ENCODE data around the gene BLTP2.
A peak's percentile ranks its signal among the peaks of the same experiment; 100 is the strongest.
"Not testable (repeated sequence)": the region's sequence is repeated elsewhere in the genome, so short reads cannot be mapped to it uniquely, and the experiment has no call there.

Gene BLTP2

DNA sequence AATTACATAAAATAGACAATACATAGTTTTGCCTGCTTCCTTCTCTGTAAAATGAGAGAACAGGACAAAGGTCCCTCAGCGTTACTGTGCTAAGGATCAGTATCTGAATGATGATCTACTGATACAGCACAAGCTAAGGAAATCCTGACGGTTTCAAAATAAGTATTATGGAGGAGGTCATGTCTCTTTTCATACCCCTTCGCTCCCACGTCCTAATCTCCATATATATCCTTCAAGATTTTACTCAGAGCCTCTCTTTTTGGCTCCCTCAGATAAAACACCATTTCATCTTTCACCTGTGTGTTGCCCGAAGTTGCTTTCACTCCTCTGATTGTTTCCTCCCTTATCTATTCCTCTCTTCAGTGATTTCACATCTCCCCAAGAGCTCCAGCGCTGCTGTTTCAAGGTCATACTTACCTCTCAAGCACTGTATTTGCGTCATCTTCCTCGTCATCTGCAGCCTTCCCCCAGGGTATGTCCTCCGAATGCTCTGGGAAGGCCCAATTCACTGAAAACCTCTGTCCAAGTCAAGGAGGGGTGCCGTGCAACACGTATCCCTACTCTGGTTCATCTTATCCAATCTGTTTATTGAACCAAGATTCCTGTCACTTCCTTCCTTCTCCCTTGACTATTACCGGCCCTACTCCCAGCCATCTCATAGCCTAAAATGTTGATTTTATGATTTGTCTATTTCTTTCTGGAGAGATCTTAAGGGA, 1.2 kb upstream of the BLTP2 start:
- no peak for DNase-seq

DNA sequence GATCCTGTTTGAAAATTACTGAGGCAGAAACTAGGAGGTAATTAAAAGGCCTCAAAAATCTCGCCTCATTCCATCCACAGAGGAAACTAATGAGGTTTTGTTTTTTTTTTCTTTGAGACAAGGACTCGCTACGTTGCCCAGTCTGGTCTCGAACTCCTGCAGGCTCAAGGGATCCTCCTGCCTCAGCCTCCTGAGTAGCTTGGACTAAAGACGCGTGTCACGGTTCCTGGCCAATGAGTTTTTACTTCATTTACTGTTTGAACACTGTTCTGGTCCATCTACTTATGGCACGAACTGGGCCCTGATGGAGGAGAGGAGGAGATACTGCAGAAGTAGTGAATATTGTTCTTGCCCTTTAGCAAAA, 600 bp upstream of the BLTP2 start:
- DNase-seq: peak; percentile 5

DNA sequence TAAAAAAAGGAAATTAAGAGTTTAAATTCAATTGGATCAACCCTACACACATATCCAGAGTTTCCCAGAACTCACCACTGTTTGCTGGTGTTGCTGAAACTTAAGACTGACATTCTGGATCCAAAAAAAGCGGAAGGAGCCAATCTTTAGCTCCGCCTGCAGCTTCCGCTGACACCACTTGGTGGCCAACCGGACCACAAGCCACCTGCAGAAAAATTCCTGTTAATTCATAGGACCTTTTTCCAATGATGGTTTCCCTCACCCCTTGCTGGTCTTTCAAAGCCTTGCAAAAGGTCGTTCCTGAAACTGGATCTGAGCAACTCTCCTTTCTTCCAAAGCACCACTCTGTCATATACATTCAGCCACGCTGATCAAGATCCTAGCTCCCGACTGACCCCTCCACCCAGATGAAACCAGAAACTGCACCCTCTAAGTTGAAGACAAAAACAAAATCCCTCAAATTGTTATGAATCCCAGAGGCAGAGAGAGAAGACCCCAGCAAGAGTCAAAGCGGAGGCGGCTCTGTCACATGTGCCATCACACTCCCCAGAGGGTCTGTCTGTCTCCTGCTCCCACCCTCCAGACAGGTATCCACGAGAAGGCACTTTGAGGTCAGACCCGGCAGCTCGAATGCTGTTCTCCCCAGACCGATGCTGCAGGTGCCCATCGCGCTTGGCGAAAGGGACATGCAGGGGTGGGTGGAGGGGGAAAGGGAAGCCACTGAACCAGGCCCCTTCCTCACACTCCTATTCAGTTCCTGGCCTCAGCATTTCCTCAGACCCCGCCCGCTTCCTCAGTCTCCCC, 773 bp downstream of the BLTP2 start:
- DNase-seq: peak; percentile 78

GRCh38 chr17:28641579-28641978, 3.4 kb downstream of the BLTP2 start:
- no peak for DNase-seq

DNA sequence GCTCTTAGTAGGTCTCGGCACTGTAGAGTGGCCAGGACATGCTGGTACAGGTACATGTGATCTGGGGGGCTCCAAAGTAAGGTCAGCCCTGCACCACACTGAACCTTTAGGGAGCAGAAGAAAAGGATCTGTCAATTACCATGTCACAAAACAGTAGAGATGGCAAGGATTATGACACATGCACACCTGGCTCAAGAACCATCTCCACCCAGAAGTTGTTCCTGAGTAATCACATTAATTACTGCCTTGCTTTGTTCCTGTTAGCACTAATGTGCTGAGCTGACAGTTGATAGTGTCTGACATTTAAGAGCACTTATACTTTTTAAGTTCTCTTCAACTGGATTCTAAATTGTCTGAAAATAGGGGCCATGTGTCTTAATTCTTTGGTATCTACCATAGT, 9.5 kb downstream of the BLTP2 start:
- no peak for DNase-seq

- DNase-seq: no peak
Observed at GRCh38 chr17:28634206-28634865, 10.6 kb downstream of the BLTP2 start.

GRCh38 chr17:28626818-28627217, 18.1 kb downstream of the BLTP2 start:
- no peak for DNase-seq

DNA sequence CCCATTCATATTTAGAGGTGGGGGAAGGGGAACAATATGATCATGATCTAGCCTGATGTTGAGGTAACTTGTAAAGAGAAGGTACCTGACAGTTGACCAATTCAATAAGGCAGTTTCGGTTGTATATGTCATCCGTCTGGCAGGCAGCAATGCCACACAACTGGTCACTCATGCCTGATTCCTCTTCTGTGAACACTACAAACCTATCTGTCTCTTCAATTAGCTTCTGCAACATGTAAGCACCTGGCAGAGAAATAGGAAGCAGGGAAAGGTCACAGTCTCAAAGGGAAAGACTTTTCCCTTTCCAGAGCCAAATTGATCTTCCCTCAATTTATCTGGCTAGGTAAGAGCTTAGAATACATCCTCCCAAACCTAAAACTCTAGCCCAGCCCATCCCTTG, 20.8 kb downstream of the BLTP2 start:
- DNase-seq: no peak

DNA sequence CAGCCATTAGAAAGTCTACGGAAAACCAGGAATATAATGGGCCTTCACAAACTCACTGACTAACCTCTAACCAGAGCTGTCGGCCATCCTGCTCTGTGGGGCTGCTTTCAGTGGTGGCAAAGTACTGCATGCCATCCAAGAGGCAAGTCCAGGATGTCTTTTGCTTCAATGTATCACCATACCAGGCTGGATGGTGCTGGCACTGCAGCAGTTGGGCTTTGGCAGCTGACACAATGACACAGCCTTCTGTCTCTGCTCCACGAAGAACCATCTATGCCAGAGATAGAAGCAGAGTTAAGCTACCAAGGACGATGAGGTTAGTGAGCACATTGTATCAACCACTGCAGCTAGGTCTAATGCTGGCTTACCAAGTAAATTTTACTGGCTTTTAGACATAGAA, 21.3 kb downstream of the BLTP2 start:
- no peak for DNase-seq

GRCh38 chr17:28622186-28622585, 22.8 kb downstream of the BLTP2 start:
- no peak for DNase-seq

DNA sequence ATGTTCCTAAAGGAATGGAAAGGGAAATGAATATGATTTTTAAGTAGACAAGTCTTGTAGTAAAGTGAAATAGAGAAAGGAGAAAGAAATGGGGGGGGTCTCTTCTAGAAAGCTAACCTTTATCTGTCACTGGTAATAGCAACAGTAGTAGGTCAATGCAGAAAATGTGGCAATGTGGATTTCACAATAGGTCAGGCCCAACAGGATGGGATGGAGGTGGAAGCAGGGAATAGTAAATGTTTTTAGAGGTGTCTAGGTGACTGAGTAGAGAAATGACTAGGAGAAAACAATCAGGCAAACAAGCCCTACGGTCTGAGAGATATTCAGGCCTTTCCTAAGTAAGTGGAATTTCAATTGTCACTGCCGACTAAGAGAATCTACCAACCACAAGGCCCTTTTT, 24.9 kb downstream of the BLTP2 start:
- DNase-seq: no peak

DNA sequence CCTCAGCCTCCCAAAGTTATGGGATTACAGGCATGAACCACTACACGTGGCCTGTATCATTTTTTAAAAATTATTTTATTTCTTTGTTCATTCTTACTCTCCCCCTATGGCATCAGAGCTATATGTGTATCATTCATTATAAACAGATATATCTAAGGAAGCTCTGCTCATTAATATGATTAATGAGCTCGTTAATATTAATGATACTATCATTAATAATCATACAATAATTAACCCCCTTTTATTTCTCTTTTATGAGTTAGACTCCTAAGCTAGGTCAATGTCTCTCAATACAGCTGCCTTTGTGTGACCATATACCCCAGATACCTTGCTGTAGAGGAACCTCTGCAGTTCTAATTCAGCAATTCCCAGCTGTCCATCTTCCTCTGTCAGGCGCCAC, 26.5 kb downstream of the BLTP2 start:
- DNase-seq: no peak

DNA sequence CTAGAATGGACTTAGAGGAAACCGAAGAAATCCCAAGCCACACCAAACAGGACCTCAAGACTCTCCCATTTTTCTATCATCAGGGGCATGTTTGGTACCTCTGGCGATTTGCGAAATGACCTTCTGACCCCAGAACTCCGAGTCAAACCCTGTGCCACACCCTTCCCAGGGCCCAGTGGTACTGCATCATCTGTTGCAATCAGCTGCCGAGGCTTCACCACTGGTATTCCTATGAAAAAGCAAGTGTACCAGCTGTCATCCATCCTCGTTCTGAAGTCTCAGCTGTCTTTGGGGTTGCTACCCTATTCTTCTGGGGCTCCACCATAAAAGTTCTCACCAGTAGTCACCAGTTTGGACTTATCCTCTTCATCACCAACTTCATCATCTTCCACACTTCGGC, 28.7 kb downstream of the BLTP2 start:
- DNase-seq: no peak

DNA sequence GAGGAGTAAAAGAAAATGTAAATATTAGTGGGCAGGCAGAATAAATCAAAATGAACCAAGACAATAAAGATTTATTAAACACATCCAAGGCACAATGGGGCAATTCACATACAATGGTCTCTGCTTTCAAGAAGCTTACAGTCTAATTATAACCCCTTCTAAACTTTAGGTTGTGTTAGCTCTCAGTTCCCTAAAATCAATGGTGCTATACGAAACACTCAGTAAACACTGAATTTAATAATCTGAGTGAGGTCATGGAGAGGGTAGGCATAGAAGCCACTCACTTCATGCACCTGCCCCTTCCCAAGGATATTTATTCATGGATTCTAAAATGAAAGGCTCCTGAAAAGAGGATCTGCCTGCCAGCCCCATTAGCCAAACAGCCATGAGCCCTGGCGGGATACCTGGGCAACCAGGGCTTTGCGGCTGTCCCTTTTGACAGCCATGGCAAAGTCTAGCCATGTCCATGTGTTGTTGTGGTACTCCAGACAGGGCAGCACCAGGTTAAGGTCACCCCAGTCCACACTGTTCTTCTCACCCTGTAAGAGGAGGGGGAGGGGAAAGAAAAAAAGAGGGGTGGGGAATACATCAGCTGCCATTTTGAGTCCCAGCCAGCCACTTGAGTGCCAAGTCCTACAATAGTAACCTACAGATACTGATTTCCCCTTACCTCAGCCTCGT, 29.6 kb downstream of the BLTP2 start:
- no peak for DNase-seq

- DNase-seq: no peak
Observed at GRCh38 chr17:28613931-28614381, 31.0 kb downstream of the BLTP2 start, which contains the start of gene RSKR. Gene RSKR (minus strand): TSS chr17:28614185. CDS start chr17:28614161, 24 bp downstream.

DNA sequence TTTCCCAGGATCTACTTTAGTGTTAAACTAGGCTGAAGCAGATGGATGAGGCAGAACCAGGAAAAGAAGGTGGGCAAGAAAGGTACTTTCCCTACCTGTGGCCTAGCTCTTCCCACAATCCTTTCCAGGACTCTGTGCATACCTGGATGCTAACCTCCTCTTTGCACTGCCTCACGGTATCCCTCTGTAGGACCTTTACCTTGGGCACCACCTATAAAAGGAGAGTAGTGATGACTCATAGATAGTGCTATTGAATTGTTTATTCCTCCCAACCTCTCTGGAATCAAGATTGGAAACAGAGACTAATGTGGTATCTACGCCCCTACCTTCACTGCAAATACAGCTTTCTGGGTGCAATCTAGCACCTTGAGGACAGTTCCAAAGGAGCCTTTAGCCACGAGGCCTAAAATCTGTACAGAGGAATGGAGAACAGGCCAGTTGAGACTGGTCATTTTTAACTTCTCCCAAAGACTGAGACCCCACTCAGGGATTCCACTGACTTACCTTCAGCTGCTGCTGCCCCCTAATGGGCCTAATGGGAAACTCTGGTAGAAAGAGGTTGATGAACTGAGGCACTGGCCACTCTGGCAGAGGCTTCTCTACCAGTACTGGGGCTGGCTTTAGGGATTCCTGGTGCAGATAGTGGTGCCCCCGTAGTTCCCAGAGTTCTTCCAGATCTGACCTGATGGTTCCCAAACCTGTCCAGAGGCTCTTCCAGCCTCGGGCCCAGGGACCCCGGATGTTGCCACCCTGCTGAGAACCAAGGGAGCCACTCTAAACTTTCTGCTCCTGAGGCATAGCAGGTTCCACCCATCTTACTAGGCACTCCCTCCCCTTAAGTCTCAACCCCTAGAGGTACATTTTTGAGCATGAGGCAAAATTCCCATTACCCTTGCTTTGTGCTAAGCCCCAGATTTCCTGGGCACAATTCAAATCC, 31.8 kb downstream of the BLTP2 start:
- peak; percentile 45 for DNase-seq

GRCh38 chr17:28612531-28612930, 32.4 kb downstream of the BLTP2 start:
- DNase-seq: no peak

- no peak for DNase-seq
Observed at GRCh38 chr17:28610376-28610775, 34.6 kb downstream of the BLTP2 start.

DNA sequence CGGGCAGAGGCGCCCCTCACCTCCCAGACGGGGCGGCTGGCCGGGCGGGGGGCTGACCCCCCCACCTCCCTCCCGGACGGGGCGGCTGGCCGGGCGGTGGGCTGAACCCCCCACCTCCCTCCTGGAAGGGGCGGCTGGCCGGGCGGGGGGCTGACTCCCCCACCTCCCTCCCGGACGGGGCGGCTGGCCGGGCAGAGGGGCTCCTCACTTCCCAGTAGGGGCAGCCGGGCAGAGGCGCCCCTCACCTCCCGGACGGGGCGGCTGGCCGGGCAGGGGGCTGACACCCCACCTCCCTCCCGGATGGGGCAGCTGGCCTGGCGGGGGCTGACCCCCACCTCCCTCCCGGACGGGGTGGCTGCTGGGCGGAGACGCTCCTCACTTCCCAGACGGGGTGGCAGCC, 40.9 kb downstream of the BLTP2 start:
- not testable (repeated sequence) for DNase-seq

GRCh38 chr17:28599311-28600184, 45.4 kb downstream of the BLTP2 start:
- peak; percentile 92 for DNase-seq

DNA sequence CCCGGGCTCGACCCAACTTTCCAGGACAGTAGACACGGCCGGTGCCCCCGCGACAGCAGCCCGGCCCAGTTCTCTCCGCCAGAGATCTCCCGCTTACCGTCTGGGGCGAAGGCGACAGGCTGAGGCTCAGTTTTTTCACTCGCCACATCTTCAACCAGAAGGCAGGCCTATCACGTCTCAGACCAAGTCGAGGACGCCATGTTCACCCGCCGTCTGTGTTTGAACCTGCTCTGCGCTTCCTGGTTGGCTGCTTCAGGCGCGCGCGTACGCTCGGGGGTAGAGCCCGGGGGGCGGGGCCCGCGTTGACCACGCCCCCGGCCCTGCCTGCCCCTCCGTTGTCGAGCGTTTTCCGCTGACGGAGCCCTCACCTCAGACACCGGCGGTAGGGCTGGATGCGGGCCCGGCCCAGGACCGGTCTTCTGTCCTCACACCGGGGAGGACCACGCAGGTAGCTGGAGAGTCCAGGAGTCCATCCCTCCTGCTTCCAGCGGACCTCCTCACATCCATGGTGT, 46.1 kb downstream of the BLTP2 start, which contains the start of gene SPAG5:
Gene SPAG5, minus strand, starts transcription at position 227 of the 512 bp plus-strand sequence. Its CDS starts 79 bp downstream, at position 148.
- peak; percentile 97 for DNase-seq

All from RPMI8226 (cell line).